Uterus (tissue), 4 donors: Measurements from ENCODE around the gene EIPR1. TPM values are rescaled to one million over a fixed set of nuclear protein-coding genes. Genes with fewer than 3 reads are reported as not detected.

ENCODE experiments used
- DNase-seq, 2 donors: peaks; one replicate each; pipeline ENCODE4 v3.0.0-alpha.2; 2019 to 2020
- H3K27ac ChIP-seq, 2 donors: fragments of 200-600 bp; sonication (generic); 1 replicate in 1 of 2; 2 replicates in 1 of 2; pipeline ENCODE4 v1.5.1; 2016 to 2018
- H3K27me3 ChIP-seq, 2 donors: fragments of 200-600 bp; sonication (generic); one replicate each; pipeline ENCODE4 v1.5.1; 2018 to 2019; ENCODE audit warnings: control low read depth in 1 of 2
- H3K36me3 ChIP-seq, 2 donors: fragments of 200-600 bp; sonication (generic); one replicate each; pipeline ENCODE4 v1.5.1; 2019; ENCODE audit warnings: control low read depth in 1 of 2
- H3K4me1 ChIP-seq, 2 donors: fragments of 200-600 bp; sonication (generic); one replicate each; pipeline ENCODE4 v1.5.1; 2018 to 2019; ENCODE audit warnings: control low read depth in 1 of 2
- H3K4me3 ChIP-seq, 2 donors: fragments of 200-600 bp; sonication (generic); 1 replicate in 1 of 2; 2 replicates in 1 of 2; pipeline ENCODE4 v1.5.1; 2018 to 2019; ENCODE audit warnings: mild to moderate bottlenecking in 1 of 2
- H3K9me3 ChIP-seq, 2 donors: fragments of 200-600 bp; sonication (generic); one replicate each; pipeline ENCODE4 v1.5.1; 2019; ENCODE audit warnings: control low read depth in 1 of 2
- POLR2A ChIP-seq, 2 donors: fragments of 450-650 bp; IDR thresholded peaks; one replicate each; pipeline ENCODE4 v1.6.1; 2016; ENCODE audit warnings: antibody characterized with exemption in 2 of 2, mild to moderate bottlenecking in 1 of 2, moderate library complexity in 1 of 2
- intact Hi-C: fragments of 100-400 bp; cut with DNase I; formaldehyde crosslinking; loops from one replicate; pipeline ENCODE4 v1.15.1; 2023; ENCODE audit warnings: low total_unique reads
- total RNA-seq, 4 donors: library from RNA; depleted of rRNA in 3 of 4; stranded (reverse); fragments of >200 nt in 3 of 4; gene quantifications; one replicate each; pipeline versions ENCODE4 v1.1.0 to v1.2.4, GENCODE V29; 2014 to 2023
- TF ChIP-seq, protein P1 (sequence below), 4 experiments: fragments of 200-600 bp in 2 of 4; fragments of 450-650 bp in 2 of 4; sonication (generic) in 2 of 4; IDR thresholded peaks; one replicate each; pipeline ENCODE4 v1.5.1; 2016 to 2019; ENCODE audit warnings: antibody characterized with exemption in 4 of 4, mild to moderate bottlenecking in 2 of 4, moderate library complexity in 1 of 4
- donor health status: DM: yes; HTN: yes; CAD: no.

EIPR1 gene
- total RNA-seq, 4 donors from 2014 or later: 0.59 to 28.9 (median 20.4) TPM

DNA sequence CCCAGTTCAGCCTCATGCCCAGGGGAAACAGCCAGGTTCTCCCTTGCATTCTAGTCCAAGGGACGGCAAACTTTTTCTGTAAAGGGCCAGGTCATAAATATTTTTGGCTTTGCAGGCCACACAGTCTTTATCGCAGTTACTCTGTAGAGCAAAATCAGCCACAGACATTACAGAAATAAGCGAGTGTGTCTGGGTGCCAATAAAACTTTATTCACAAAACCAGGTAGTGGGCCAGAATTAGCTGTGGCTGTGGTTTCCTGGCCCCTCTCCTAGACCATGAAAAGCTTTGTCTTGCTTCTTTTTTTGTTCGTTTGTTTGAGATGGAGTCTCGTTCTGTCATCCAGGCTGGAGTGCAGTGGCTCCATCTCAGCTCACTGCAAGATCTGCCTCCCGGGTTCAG, 80.1 kb downstream of the EIPR1 start:
- H3K4me1 ChIP-seq: no peaks in the 10 kb centered on the region
- H3K36me3 ChIP-seq: no peaks in the 10 kb centered on the region
- TF ChIP-seq POLR2A (IDR thresholded peaks at IDR 0.05): no peak
- TF ChIP-seq, protein P1, sequence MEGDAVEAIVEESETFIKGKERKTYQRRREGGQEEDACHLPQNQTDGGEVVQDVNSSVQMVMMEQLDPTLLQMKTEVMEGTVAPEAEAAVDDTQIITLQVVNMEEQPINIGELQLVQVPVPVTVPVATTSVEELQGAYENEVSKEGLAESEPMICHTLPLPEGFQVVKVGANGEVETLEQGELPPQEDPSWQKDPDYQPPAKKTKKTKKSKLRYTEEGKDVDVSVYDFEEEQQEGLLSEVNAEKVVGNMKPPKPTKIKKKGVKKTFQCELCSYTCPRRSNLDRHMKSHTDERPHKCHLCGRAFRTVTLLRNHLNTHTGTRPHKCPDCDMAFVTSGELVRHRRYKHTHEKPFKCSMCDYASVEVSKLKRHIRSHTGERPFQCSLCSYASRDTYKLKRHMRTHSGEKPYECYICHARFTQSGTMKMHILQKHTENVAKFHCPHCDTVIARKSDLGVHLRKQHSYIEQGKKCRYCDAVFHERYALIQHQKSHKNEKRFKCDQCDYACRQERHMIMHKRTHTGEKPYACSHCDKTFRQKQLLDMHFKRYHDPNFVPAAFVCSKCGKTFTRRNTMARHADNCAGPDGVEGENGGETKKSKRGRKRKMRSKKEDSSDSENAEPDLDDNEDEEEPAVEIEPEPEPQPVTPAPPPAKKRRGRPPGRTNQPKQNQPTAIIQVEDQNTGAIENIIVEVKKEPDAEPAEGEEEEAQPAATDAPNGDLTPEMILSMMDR (IDR thresholded peaks at IDR 0.05): no peak
- no peak overlapping the region for H3K4me3 ChIP-seq
- H3K27me3 ChIP-seq: no peaks in the 10 kb centered on the region
- no peak for DNase-seq
- H3K27ac ChIP-seq: no peak overlapping the region
- intact Hi-C loops: no loop called here
- H3K9me3 ChIP-seq: no peaks in the 10 kb centered on the region

DNA sequence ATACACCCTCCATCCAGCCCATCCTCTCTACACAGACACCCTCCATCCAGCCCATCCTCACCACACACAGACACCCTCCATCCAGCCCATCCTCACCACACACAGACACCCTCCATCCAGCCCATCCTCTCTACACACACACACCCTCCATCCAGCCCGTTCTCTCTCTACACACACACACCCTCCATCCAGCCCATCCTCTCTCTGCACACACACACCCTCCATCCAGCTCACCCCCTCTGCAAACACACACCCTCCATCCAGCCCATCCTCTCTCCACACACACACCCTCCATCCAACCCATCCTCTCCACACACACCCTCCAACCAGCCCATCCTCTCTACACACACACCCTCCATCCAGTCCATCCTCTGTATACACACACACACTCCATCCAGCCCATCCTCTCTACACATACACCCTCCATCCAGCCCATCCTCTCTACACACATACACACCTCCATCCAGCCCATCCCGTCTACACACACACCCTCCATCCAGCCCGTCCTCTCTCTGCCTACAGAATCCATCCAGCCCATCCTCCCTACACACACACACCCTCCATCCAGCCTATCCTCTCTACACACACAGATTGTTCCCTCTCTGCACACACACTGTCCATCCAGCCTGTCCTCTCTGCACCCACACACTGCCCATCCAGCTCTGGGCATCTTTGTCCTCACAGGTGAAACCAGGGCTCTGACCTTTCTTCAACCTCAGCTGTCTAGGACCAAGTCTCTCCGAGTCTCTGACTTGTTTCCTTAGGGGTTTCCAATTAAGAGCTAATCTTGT, 81.2 kb downstream of the EIPR1 start:
- TF ChIP-seq POLR2A (IDR thresholded peaks at IDR 0.05): no peak
- TF ChIP-seq, protein P1 (IDR thresholded peaks at IDR 0.05): no peak
- Histone ChIP-seq H3K4me3 (no peak overlapping the region), H3K36me3 (no peaks in the 10 kb centered on the region), H3K9me3 (no peaks in the 10 kb centered on the region), H3K4me1 (no peaks in the 10 kb centered on the region), H3K27me3 (no peaks in the 10 kb centered on the region), H3K27ac (no peak overlapping the region)
- no peak for DNase-seq
- intact Hi-C loops: no loop called here

DNA sequence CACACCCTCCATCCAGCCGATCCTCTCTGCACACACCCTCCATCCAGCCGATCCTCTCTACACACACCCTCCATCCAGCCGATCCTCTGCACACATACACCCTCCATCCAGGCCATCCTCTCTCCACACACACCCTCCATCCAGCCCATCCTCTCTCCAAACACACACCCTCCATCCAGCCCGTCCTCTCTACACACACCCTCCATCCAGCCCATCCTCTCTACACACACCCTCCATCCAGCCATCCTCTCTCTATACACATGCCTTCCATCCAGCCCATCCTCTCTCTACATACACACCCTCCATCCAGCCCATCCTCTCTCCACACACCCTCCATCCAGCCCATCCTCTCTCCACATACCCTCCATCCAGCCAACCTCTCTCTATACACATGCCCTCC, 83.1 kb downstream of the EIPR1 start:
- intact Hi-C loops: no loop called here
- Histone ChIP-seq H3K36me3 (no peaks in the 10 kb centered on the region), H3K27ac (no peak overlapping the region), H3K9me3 (no peaks in the 10 kb centered on the region), H3K4me3 (no peak overlapping the region), H3K4me1 (no peaks in the 10 kb centered on the region), H3K27me3 (no peaks in the 10 kb centered on the region)
- DNase-seq: no peak
- no peak for TF ChIP-seq POLR2A (IDR thresholded peaks at IDR 0.05)
- TF ChIP-seq, protein P1 (IDR thresholded peaks at IDR 0.05): no peak

- Histone ChIP-seq H3K9me3 (no peaks in the 10 kb centered on the region), H3K4me3 (no peak overlapping the region), H3K27me3 (no peaks in the 10 kb centered on the region), H3K27ac (no peak overlapping the region), H3K4me1 (no peaks in the 10 kb centered on the region), H3K36me3 (no peaks in the 10 kb centered on the region)
- DNase-seq: no peak
- TF ChIP-seq, protein P1 (IDR thresholded peaks at IDR 0.05): no peak
- TF ChIP-seq POLR2A (IDR thresholded peaks at IDR 0.05): no peak
- intact Hi-C loops: no loop called here
Measured at GRCh38 chr2:3294069-3294468, 83.5 kb downstream of the EIPR1 start.

DNA sequence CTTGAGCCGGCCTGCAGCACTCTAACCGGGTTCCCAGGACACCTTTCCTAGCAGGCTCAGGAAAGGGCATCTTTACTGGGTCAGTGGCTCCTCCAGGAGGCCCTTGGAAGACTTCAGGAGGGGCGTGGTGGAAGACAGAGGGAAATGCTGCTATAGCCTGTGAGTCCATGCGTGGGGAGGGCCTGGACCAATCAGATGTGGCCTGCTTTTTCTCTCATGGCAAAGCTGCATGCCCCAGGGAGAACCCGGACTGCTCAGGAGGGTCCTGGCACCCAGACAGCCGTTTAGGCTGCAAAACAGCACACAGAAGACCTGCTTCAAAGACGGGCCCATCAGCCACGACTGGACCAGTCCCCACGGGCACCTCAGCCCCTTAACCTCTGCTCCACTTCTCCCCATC, 84.4 kb downstream of the EIPR1 start:
- Histone ChIP-seq H3K27ac (no peak overlapping the region), H3K9me3 (no peaks in the 10 kb centered on the region), H3K36me3 (no peaks in the 10 kb centered on the region), H3K4me3 (no peak overlapping the region), H3K4me1 (no peaks in the 10 kb centered on the region), H3K27me3 (no peaks in the 10 kb centered on the region)
- no peak for DNase-seq
- no peak for TF ChIP-seq POLR2A (IDR thresholded peaks at IDR 0.05)
- TF ChIP-seq, protein P1 (IDR thresholded peaks at IDR 0.05): no peak
- intact Hi-C loops: no loop called here
